ENCODE data around the gene PLEKHA3.
"Not testable (repeated sequence)": the region's sequence is repeated elsewhere in the genome, so short reads cannot be mapped to it uniquely, and the experiment has no call there.

The PLEKHA3 gene

GRCh38 chr2:178522950-178523595, 42.8 kb downstream of the PLEKHA3 start:
- peak overlapping the region; percentile 64 for H3K4me3 ChIP-seq (ENCODE audit: low read depth, low read length)

GRCh38 chr2:178523596-178524134, 43.4 kb downstream of the PLEKHA3 start:
- peak overlapping the region; percentile 64 for H3K4me3 ChIP-seq (ENCODE audit: low read depth, low read length)

GRCh38 chr2:178525010-178525409, 44.8 kb downstream of the PLEKHA3 start:
- H3K4me3 ChIP-seq (ENCODE audit: low read depth, low read length), result not testable (repeated sequence)

GRCh38 chr2:178525460-178525859, 45.2 kb downstream of the PLEKHA3 start:
- not testable (repeated sequence) for H3K4me3 ChIP-seq (ENCODE audit: low read depth, low read length)

- no peak overlapping the region for H3K4me3 ChIP-seq (ENCODE audit: low read depth, low read length)
These were observed 46.0 kb downstream of the PLEKHA3 start for GRCh38 chr2:178526256-178526655.

GRCh38 chr2:178527592-178527991, 47.3 kb downstream of the PLEKHA3 start:
- no peak overlapping the region for H3K4me3 ChIP-seq (ENCODE audit: low read depth, low read length)

- no peak overlapping the region for H3K4me3 ChIP-seq (ENCODE audit: low read depth, low read length)
These were observed 48.4 kb downstream of the PLEKHA3 start for GRCh38 chr2:178528647-178529046.

GRCh38 chr2:178529194-178529593, 48.9 kb downstream of the PLEKHA3 start:
- no peak overlapping the region for H3K4me3 ChIP-seq (ENCODE audit: low read depth, low read length)

GRCh38 chr2:178530131-178530530, 49.9 kb downstream of the PLEKHA3 start:
- no peak overlapping the region for H3K4me3 ChIP-seq (ENCODE audit: low read depth, low read length)

GRCh38 chr2:178530625-178531142, 50.4 kb downstream of the PLEKHA3 start:
- no peak overlapping the region for H3K4me3 ChIP-seq (ENCODE audit: low read depth, low read length)

- no peak overlapping the region for H3K4me3 ChIP-seq (ENCODE audit: low read depth, low read length)
These were observed 50.9 kb downstream of the PLEKHA3 start for GRCh38 chr2:178531168-178531567.

GRCh38 chr2:178536037-178536436, 55.8 kb downstream of the PLEKHA3 start:
- H3K4me3 ChIP-seq (ENCODE audit: low read depth, low read length), result no peak overlapping the region

- no peak overlapping the region for H3K4me3 ChIP-seq (ENCODE audit: low read depth, low read length)
These were observed 61.9 kb downstream of the PLEKHA3 start for GRCh38 chr2:178542161-178542560.

GRCh38 chr2:178542569-178542968, 62.3 kb downstream of the PLEKHA3 start:
- no peak overlapping the region for H3K4me3 ChIP-seq (ENCODE audit: low read depth, low read length)

GRCh38 chr2:178550352-178550751, 70.1 kb downstream of the PLEKHA3 start:
- H3K4me3 ChIP-seq (ENCODE audit: low read depth, low read length), result no peak overlapping the region

- no peak overlapping the region for H3K4me3 ChIP-seq (ENCODE audit: low read depth, low read length)
These were observed 72.8 kb downstream of the PLEKHA3 start for GRCh38 chr2:178553047-178553446.
